ENCODE results near the gene ENPP3. TPM values are rescaled to one million over a fixed set of nuclear protein-coding genes. Genes with fewer than 3 reads are reported as not detected.

ENPP3 gene
- under 1 TPM; 0.16 to 0.53 TPM for total RNA-seq
- long read RNA-seq = 0 reads

DNA sequence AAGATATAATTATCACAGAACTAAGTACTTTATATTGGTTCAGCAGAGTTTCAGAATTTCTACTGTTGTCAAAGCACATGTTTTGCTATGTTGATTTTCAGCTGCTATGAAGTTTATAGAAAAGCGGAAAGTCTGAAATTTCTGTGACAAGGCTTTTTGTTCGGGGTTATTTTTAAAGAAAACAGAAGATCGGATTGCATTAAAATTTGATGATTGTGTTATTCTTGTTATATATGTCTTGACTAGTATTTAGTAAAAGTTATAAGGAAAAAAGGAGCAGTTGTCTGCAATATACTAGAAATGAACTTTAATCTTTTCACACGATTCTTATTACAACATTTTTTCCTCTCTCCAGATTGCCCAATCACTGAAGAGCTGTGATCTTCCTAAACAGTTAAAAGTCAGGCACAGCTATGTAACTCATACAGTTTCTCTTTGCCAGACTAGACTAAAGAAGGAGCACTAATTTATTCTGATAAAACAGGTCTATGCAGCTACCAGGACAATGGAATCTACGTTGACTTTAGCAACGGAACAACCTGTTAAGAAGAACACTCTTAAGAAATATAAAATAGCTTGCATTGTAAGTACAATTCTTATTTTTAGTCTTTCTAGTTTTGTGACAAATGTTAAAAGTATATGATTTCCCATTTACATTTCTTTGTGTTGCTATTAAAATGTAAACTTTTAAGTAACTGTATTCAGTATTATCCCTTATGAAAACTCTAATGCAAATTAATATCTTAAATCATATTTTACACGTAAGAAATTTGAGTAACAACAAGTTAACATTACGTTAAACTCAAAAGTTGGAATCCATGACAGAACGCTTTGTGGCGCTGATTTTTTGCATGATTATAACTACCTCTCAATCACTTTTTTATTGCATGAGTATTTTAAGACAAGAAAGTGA, at the start of gene ENPP3:
ENPP3 (plus strand) TSS at position 423 of the 913 bp plus-strand sequence; CDS start at position 506, 83 bp downstream.
- no peak for DNase-seq
- peak in 1 of 2 donors; percentile 47 for ATAC-seq
- intact Hi-C loops (cut with DNase I) = no loop called here

DNA sequence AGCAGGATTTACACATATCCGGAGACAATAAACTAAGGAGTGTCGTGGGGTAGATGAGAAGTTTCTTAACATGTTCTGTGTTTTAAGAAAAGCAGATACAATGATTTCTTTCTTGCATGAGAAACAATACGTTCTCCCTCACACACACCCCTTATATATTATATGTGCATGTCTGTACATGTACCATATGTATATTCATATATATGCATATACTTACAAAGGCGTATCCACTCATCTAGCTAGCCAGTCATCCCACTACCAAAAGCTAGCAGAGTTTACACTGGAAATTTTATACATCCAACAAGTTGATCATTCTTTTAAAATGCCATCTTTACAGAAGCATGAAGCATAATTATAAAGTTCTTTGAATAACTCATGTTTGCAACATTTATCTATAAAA, 49.2 kb upstream of the ENPP3 start:
- ATAC-seq = no peak
- DNase-seq = no peak
- intact Hi-C loops (cut with DNase I) = loop anchor here in 1 of 2 donors (5.0 kb wide), 1 partner anchor 34 kb away; no protein-coding TSS in a partner anchor

DNA sequence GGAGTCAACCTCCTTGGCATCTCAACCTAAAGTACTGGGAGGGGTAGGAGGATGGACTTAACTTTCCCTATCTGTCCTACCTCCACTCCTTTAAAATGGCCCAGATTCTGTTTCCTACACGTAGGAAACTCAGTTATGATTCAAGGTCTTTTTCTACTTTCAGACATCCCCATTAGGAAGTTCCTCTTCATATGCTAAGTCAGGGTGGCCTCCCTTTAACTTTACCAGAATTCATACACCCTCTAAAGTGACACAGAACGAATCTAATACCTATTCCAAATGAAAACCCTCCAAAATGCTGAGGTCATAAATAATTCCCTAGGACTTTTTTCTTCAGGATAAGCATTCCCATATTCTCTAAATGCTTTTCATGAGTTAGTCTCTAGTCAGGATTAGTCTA, 48.5 kb upstream of the ENPP3 start:
- ATAC-seq (no peak), DNase-seq (no peak)
- intact Hi-C loops (cut with DNase I) = loop anchor here in 1 of 2 donors (5.0 kb wide), 1 partner anchor 34 kb away; no protein-coding TSS in a partner anchor

- ATAC-seq (no peak), DNase-seq (no peak)
- intact Hi-C loops (cut with DNase I) = no loop called here
Measured at GRCh38 chr6:131592935-131593334, 44.2 kb upstream of the ENPP3 start.

DNA sequence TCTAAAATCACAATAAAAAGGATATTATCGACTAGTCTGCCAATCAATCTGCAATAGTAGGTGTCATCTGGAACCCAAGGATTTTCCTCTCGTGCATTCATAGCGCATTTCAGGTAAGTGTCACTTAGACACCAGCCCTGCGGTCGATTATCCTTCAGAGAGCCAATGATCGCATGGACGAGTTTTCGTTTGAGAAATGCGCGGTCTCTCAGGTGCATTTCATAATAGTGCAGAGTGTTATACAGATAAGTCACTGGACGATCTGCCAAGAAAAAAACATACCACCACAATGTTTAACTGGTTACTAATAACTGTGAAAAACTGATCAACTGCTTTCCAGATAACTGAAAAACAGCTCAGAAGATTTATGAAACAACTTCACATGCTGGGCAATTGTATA, 43.0 kb upstream of the ENPP3 start:
- intact Hi-C loops (cut with DNase I) = no loop called here

DNA sequence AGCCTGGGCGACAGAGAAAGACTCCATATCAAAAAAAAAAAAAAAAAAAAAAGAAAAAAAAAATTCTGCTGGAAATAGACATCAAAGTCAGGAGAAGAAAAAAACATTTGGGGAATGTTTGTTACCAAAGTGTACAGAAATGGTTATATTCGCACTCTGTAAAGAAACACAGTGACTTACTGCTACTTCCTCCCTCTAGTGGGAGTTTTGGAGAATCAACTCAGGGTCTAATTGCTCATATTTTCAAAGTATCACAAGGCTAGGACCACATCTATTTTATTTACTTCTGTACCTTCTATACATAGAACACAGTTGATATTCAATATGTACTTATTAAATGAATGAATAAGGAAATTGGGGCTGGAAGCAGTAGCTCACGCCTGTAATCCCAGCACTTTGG, 39.7 kb upstream of the ENPP3 start:
- no peak for DNase-seq
- intact Hi-C loops (cut with DNase I) = no loop called here
- no peak for ATAC-seq

More for the DNA sequence above, 43.0 kb upstream of the ENPP3 start:
- no peak for ATAC-seq
- no peak for DNase-seq

DNA sequence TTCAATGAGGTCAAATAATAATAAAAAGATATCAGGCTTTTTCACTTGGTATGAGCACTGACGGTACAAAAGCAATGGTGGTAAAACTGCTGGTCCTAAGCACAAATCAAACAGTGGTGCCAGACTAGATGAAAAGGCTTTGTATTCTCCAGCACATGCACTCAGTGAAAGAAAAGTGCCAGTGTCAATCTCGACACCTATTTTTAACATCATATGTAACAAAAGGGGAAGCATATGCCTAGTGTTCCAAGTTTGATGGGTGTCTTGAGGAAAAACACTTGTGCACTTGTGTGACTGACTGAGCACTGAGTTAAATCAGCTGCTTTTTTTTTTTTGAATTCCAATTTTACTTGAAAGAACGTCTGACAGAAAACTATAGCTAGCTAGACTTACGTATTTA, 36.4 kb upstream of the ENPP3 start:
- intact Hi-C loops (cut with DNase I) = no loop called here
- DNase-seq (no peak), ATAC-seq (peak in 1 of 2 donors; percentile 30)

DNA sequence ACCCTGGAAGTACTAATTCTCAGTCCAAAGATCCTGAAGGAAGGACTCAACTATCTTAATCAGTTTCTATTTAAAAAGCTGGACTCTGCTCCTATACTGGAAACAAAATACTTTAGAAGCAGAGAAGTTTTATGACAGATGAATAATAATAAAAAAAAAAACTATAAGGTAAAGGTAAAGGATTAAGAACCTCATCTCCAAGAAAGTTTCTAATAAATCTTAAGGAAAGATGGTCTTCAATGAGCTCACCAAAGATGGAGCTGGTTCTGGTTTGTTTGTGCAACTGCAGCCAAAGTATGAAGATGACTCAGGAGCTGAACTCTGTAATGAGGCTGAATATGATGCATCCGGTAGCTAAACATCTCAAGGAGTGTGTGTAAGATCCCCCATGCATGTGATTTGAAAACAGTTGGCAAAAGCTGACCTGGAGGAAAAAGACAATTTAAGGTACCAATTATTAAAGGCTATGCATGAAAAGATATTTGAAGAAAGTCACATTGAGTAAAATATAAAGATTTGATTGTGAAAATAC, 34.3 kb upstream of the ENPP3 start:
- intact Hi-C loops (cut with DNase I) = no loop called here
- ATAC-seq = no peak
- no peak for DNase-seq

- intact Hi-C loops (cut with DNase I) = no loop called here
- no peak for ATAC-seq
- no peak for DNase-seq
Measured at GRCh38 chr6:131613296-131613925, 23.7 kb upstream of the ENPP3 start.

GRCh38 chr6:131615275-131615674, 21.8 kb upstream of the ENPP3 start:
- intact Hi-C loops (cut with DNase I) = no loop called here
- no peak for ATAC-seq

GRCh38 chr6:131627724-131628682, 9.1 kb upstream of the ENPP3 start, which contains the start of gene MED23:
Gene MED23, minus strand, starts transcription at chr6:131628242. Its CDS starts 193 bp downstream, at chr6:131628049.
- DNase-seq = peak; percentile 95
- intact Hi-C loops (cut with DNase I) = no loop called here
- peak; percentile 96 to 97 for ATAC-seq

More at GRCh38 chr6:131615275-131615674, 21.8 kb upstream of the ENPP3 start:
- DNase-seq = no peak

- intact Hi-C loops (cut with DNase I) = no loop called here
- ATAC-seq = no peak
- DNase-seq = no peak
Measured at GRCh38 chr6:131628726-131629125, 8.4 kb upstream of the ENPP3 start.

DNA sequence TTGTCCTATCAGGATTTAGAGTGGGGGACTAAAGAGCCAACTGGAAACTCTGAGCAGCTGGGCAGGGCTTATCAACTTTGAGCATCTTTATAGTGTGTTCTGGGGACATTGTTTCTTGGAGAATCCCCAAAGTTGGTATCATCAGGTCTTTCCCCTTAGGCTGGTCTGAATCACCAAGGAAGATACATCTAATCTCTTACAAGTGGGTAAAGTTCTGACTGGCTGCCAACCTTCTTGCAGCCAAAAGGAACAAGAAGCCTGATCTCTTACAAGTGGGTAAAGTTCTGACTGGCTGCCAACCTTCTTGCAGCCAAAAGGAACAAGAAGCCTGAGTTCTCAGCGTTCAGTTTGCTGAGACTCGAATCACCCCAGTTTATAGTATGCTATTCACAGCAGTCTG, 7.5 kb upstream of the ENPP3 start:
- intact Hi-C loops (cut with DNase I) = no loop called here
- no peak for DNase-seq
- peak in 1 of 2 donors; percentile 17 for ATAC-seq

DNA sequence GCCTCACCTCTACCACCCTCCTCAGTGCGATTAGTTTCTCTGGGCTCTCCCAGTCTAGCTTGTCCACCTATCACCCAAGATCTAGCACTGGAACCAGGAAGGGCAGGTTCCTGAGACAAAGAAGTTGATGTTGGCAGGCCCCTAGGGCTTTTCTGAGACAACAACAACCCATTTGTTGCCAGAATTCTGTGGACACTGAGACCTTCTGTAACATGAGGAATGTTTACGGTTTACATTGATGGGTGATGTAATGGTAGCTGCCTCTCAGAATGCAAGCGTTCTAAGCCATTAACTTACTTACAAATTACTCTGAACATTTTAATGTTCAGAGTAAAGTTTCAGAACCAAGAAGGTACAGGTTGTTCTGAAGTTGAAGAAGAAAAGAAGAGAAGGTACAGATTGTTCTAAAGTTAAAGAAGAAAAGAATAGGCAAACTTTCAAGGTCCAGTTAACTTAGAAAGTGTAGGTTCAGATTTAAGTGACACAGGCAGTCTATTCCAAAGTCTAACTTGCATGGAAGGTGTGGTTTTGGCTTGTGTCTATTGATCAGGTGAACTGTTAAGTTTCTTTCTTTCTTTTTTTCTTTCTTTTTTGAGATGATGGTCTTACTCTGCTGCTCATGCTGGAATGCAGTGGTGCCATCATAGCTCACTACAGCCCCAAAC, 5.3 kb upstream of the ENPP3 start:
- intact Hi-C loops (cut with DNase I) = no loop called here
- ATAC-seq = no peak

DNA sequence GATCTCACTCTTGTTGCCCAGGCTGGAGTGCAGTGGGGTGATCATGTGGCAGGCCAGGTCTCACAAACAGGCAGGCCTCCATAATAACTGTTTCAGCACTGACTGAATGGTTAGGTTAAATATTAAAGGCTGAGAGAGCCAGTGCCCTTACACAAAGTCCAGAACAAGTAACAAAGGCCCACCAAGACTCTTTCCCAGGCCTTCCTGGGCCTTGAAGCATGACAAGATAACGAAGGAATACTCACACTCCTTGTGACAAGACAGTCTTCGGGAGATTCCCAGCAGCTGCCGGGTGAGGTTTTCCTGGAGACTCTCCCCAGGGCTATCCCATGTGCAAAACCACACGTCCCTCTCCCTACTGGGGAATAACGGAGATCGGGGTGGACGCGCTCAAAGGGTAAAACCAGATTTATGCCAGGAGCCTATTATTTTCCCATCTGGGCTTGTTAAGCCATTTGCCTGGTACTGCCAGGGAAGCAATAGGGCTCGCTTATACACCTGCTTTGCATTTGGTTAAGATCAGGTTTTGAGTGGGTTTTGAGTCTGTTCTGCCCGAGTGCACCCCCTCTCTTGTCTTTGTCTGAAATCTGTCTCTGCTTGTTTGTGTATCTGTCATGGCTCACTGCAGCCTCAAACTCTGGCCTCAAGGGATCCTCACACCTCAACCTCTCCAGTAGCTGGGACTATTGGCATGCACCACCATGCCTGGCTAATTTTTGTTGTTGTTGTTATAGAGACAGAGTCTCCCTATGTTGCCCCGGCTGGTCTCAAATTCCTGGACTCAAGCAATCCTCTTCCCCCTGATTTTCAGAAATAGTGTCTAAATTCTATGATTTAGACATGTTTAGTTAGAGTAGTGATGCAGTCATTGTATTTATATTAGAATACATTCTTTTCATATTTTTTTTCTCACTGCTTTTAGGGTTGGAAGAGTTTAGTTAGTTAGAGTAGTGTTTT, 1.4 kb upstream of the ENPP3 start:
- DNase-seq (no peak), ATAC-seq (no peak)
- intact Hi-C loops (cut with DNase I) = no loop called here

More for the DNA sequence above, 5.3 kb upstream of the ENPP3 start:
- DNase-seq = no peak

GRCh38 chr6:131638013-131638412, 911 bp downstream of the ENPP3 start:
- ATAC-seq (no peak), DNase-seq (no peak)
- intact Hi-C loops (cut with DNase I) = no loop called here

DNA sequence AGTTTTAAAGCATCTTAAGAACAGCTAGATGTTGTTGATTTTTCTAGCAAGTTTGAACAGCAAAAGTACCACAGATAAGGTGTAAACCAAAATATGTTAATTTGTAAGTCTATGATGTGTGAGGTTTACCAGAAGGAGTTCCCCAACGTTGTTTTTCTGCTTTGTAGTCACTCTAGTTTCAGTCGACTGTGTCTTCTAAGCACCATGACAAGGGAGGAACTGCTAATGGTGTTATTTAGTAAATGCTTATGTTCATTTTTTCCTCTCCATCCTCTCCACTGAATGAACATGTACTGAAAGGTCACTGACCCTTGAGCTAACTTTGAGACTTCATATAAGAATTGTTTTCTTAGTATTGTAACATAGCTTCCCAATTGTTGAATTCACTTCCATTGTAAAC, 3.0 kb downstream of the ENPP3 start:
- intact Hi-C loops (cut with DNase I) = no loop called here
- DNase-seq (no peak), ATAC-seq (no peak)
